Fibroblast of lung (primary cell): ENCODE measurements around the gene VGLL1. TPM values are rescaled to one million over a fixed set of nuclear protein-coding genes. Genes with fewer than 3 reads are reported as not detected.

Experiments used
- DNase-seq, 2 donors: peaks; one replicate each; pipeline versions ENCODE4 v3.0.0 to v3.0.0-alpha.2; 2010; ENCODE audit warnings: low read depth in 2 of 2
- H2AFZ ChIP-seq: 2 replicates; pipeline ENCODE4 v1.5.1; 2012; ENCODE audit warnings: low read length, control low read depth, inconsistent platforms
- H3K27ac ChIP-seq: 2 replicates; pipeline ENCODE4 v1.5.1; 2011; ENCODE audit warnings: low read length, control low read depth; ENCODE audit not compliant: insufficient read depth
- H3K27me3 ChIP-seq: 2 replicates; pipeline ENCODE4 v1.5.1; 2011; ENCODE audit warnings: mild to moderate bottlenecking, low read length; ENCODE audit not compliant: control insufficient read depth, insufficient read depth
- H3K36me3 ChIP-seq: 2 replicates; pipeline ENCODE4 v1.5.1; 2011; ENCODE audit warnings: low read length; ENCODE audit not compliant: control insufficient read depth, insufficient read depth
- H3K4me1 ChIP-seq: 2 replicates; pipeline ENCODE4 v1.5.1; 2011; ENCODE audit warnings: low read length; ENCODE audit not compliant: control insufficient read depth, insufficient read depth; ENCODE audit errors: extremely low read depth
- H3K4me2 ChIP-seq: 2 replicates; pipeline ENCODE4 v1.5.1; 2011; ENCODE audit warnings: low read length, control low read depth; ENCODE audit not compliant: insufficient read depth; ENCODE audit errors: extremely low read depth
- H3K4me3 ChIP-seq, 4 experiments: fragments of 200-600 bp in 1 of 4; sonication (generic) in 1 of 4; replicated peaks in 1 of 4; 2 replicates each; pipeline ENCODE4 v1.5.1; 2011 to 2016; ENCODE audit warnings: low read length in 4 of 4, low read depth in 3 of 4, mild to moderate bottlenecking in 3 of 4, control low read depth in 2 of 4, inconsistent platforms in 1 of 4, mixed read lengths in 1 of 4; ENCODE audit not compliant: insufficient read depth in 1 of 4; ENCODE audit errors: control extremely low read depth in 1 of 4
- H3K79me2 ChIP-seq: 2 replicates; pipeline ENCODE4 v1.5.1; 2012; ENCODE audit warnings: mild to moderate bottlenecking, low read length, inconsistent platforms; ENCODE audit not compliant: control insufficient read depth, insufficient read depth
- H3K9ac ChIP-seq: 2 replicates; pipeline ENCODE4 v1.5.1; 2011; ENCODE audit warnings: mild to moderate bottlenecking, low read length, control low read depth; ENCODE audit not compliant: insufficient read depth
- H3K9me3 ChIP-seq: 2 replicates; pipeline ENCODE4 v1.5.1; 2012; ENCODE audit warnings: low read depth, low read length; ENCODE audit not compliant: control insufficient read depth, insufficient read depth
- H4K20me1 ChIP-seq: 2 replicates; pipeline ENCODE4 v1.5.1; 2011; ENCODE audit warnings: low read length; ENCODE audit not compliant: control insufficient read depth, insufficient read depth; ENCODE audit errors: extremely low read depth
- CTCF ChIP-seq, 2 donors: IDR thresholded peaks in 1 of 2; conservative IDR thresholded peaks in 1 of 2; 1 replicate in 1 of 2; 2 replicates in 1 of 2; pipeline ENCODE4 v1.5.1; 2011 to 2012; ENCODE audit warnings: low read length in 2 of 2, control low read depth in 1 of 2, inconsistent platforms in 1 of 2, low read depth in 1 of 2, mild to moderate bottlenecking in 1 of 2
- EZH2 ChIP-seq: IDR thresholded peaks from 2 replicates; pipeline ENCODE4 v1.5.1; 2012; ENCODE audit warnings: low read length, control low read depth, mild to moderate bottlenecking; ENCODE audit errors: missing control alignments
- polyA plus RNA-seq, 2 donors: library from polyadenylated mRNA; depleted of rRNA in 1 of 2; stranded (reverse) in 1 of 2; unstranded in 1 of 2; fragments of >200 nt; gene quantifications; 2 replicates each; pipeline ENCODE4 v1.2.1, GENCODE V29; 2011 to 2012; ENCODE audit warnings: missing spikeins in 1 of 2
- total RNA-seq: library from RNA; depleted of rRNA; stranded (reverse); fragments of >200 nt; gene quantifications from 2 replicates; pipeline ENCODE4 v1.2.1, GENCODE V29; 2014

VGLL1 gene
- total and polyA plus RNA-seq, 2 donors (not counting 1 experiment from before 2014, with no cell fraction given) = not detected

- Histone ChIP-seq H3K27me3 (no peaks in the 10 kb centered on the region), H3K27ac (peak overlapping the region; percentile 65), H3K4me2 (peak overlapping the region; percentile 75), H3K79me2 (peaks cover 6% of the 10 kb centered on the region), H4K20me1 (no peaks in the 10 kb centered on the region), H3K9me3 (no peaks in the 10 kb centered on the region), H3K4me3 (peak overlapping the region; percentile 48 to 87 (median 60)), H3K9ac (peak overlapping the region; percentile 81), H2AFZ (peak overlapping the region; percentile 37), H3K36me3 (no peaks in the 10 kb centered on the region), H3K4me1 (no peaks in the 10 kb centered on the region)
- DNase-seq = no peak
- TF ChIP-seq CTCF (conservative IDR thresholded peaks at IDR 0.05 in 1 of 2, IDR thresholded peaks at IDR 0.05 in 1 of 2; ENCODE audit: low read depth in 1 of 2, low read length in 2 of 2) (no peak), EZH2 (no peak)
Measured at GRCh38 chrX:136496186-136496763, 35.7 kb upstream of the VGLL1 start.

- H3K4me1 ChIP-seq = no peaks in the 10 kb centered on the region
- peak overlapping the region; percentile 81 for H3K9ac ChIP-seq
- peak; percentile 84 to 86 for DNase-seq
- H3K9me3 ChIP-seq = no peaks in the 10 kb centered on the region
- peak overlapping the region; percentile 65 for H3K27ac ChIP-seq
- no peaks in the 10 kb centered on the region for H4K20me1 ChIP-seq
- H3K79me2 ChIP-seq = peaks cover 6% of the 10 kb centered on the region
- no peaks in the 10 kb centered on the region for H3K27me3 ChIP-seq
- H3K36me3 ChIP-seq = no peaks in the 10 kb centered on the region
- no peak for TF ChIP-seq CTCF (conservative IDR thresholded peaks at IDR 0.05 in 1 of 2, IDR thresholded peaks at IDR 0.05 in 1 of 2; ENCODE audit: low read depth in 1 of 2, low read length in 2 of 2)
- no peak for TF ChIP-seq EZH2
- H2AFZ ChIP-seq = peak overlapping the region; percentile 37
- peak overlapping the region; percentile 48 to 87 (median 76) for H3K4me3 ChIP-seq
- H3K4me2 ChIP-seq = no peak overlapping the region
Measured at GRCh38 chrX:136496764-136497555, 35.1 kb upstream of the VGLL1 start.

- H2AFZ ChIP-seq = peak within 1 kb of the TSS; percentile 92
- no peaks in the 10 kb centered on the region for H3K4me1 ChIP-seq
- no peaks in the 10 kb centered on the region for H3K36me3 ChIP-seq
- no peak for DNase-seq
- peak within 1 kb of the TSS; percentile 72 for H3K27ac ChIP-seq
- H3K9me3 ChIP-seq = no peaks in the 10 kb centered on the region
- H4K20me1 ChIP-seq = no peaks in the 10 kb centered on the region
- no peaks in the 10 kb centered on the region for H3K27me3 ChIP-seq
- peak within 1 kb of the TSS; percentile 75 for H3K4me2 ChIP-seq
- peaks cover 6% of the 10 kb centered on the region for H3K79me2 ChIP-seq
- peak within 1 kb of the TSS; percentile 72 to 87 (median 77) for H3K4me3 ChIP-seq
- peak within 1 kb of the TSS; percentile 81 for H3K9ac ChIP-seq
- TF ChIP-seq CTCF (conservative IDR thresholded peaks at IDR 0.05 in 1 of 2, IDR thresholded peaks at IDR 0.05 in 1 of 2; ENCODE audit: low read depth in 1 of 2, low read length in 2 of 2) (no peak), EZH2 (no peak)
Measured at GRCh38 chrX:136497556-136498052, 34.4 kb upstream of the VGLL1 start, which contains the start of gene HTATSF1. TSS of gene HTATSF1 (plus strand) at chrX:136497592. CDS start at chrX:136497685, 93 bp downstream.
